ENCODE measurements around the gene FARS2.
A peak's percentile ranks its signal among the peaks of the same experiment; 100 is the strongest.

FARS2 gene

DNA sequence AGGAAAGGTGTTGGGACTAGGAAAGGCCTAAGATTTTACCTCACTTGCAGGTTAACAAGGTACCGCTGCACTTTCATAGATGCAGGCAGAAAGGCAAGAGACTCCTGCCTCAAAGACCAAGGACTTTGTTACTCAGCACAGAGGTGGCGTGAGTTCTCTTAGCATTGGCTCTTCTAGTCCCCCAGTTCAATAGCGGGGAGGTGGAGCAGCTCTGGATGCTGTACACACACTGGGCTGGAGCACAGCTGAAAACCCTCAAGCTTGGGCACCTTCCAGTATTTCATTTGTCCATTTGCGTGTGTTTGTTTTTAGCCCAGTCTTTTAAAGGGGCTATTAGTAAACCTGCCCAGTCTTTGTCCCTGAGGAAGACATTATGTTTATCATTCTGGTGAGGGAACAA lies 345.2 kb downstream of the FARS2 start:
- Mint-ChIP-seq H3K27me3 (ENCODE audit: low read depth, poor library complexity) (no peaks in the 10 kb centered on the region), H3K4me1 (peaks cover 60% of the 10 kb centered on the region), H3K9me3 (peaks cover 7% of the 10 kb centered on the region), H3K36me3 (ENCODE audit: low read depth) (peaks cover 11% of the 10 kb centered on the region), H3K4me3 (no peak overlapping the region), H3K27ac (peak overlapping the region; percentile 89)
- TF ChIP-seq, protein P1, sequence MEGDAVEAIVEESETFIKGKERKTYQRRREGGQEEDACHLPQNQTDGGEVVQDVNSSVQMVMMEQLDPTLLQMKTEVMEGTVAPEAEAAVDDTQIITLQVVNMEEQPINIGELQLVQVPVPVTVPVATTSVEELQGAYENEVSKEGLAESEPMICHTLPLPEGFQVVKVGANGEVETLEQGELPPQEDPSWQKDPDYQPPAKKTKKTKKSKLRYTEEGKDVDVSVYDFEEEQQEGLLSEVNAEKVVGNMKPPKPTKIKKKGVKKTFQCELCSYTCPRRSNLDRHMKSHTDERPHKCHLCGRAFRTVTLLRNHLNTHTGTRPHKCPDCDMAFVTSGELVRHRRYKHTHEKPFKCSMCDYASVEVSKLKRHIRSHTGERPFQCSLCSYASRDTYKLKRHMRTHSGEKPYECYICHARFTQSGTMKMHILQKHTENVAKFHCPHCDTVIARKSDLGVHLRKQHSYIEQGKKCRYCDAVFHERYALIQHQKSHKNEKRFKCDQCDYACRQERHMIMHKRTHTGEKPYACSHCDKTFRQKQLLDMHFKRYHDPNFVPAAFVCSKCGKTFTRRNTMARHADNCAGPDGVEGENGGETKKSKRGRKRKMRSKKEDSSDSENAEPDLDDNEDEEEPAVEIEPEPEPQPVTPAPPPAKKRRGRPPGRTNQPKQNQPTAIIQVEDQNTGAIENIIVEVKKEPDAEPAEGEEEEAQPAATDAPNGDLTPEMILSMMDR (IDR thresholded peaks at IDR 0.05) = no peak
- DNase-seq = no peak

DNA sequence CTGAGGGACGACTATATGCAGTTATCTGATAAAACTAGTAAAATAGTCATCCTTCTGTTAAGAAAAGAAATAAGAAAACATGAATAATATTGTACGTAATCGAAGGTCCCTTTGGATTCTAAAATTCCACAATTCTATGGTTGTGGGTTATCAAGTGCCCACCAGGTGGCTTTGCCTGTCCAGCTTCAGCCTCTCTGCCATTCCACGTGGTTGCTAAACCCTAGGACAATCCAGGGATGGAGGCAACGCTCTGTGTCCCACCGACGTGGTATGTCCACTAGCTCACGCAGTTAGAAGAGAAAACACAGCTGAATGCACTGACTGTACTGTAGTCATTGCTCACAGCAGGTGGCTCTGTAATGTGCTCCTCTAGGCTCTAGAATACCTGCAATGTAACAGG lies 349.3 kb downstream of the FARS2 start:
- Mint-ChIP-seq H3K27ac (peak overlapping the region; percentile 26), H3K4me1 (peaks cover 57% of the 10 kb centered on the region), H3K4me3 (no peak overlapping the region), H3K9me3 (peaks cover 27% of the 10 kb centered on the region), H3K27me3 (ENCODE audit: low read depth, poor library complexity) (peaks cover 7% of the 10 kb centered on the region), H3K36me3 (ENCODE audit: low read depth) (peaks cover 35% of the 10 kb centered on the region)
- no peak for DNase-seq
- TF ChIP-seq, protein P1 (IDR thresholded peaks at IDR 0.05) = no peak

DNA sequence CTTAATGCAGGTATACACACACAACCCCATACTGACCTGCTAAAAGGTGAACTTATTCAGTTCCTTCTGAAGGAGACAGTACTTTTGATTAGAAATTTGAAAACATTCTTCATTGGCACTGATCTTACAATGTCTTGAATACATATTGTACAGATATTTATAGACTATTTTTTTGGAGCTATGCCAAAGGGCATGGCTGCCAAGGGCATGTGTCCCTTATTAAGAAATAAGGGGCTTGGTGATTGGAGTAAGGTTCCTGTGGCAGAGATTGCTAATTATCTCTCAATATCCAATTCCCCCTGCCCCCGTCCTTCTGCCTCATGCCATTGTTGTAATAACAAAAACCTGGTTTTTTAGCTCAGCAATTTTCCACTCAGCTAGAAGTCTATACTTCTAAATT lies 355.9 kb downstream of the FARS2 start:
- TF ChIP-seq, protein P1 (IDR thresholded peaks at IDR 0.05) = no peak
- Mint-ChIP-seq H3K36me3 (ENCODE audit: low read depth) (peaks cover 57% of the 10 kb centered on the region), H3K4me3 (no peak overlapping the region), H3K27ac (no peak overlapping the region), H3K4me1 (peaks cover 15% of the 10 kb centered on the region), H3K9me3 (peaks cover 25% of the 10 kb centered on the region), H3K27me3 (ENCODE audit: low read depth, poor library complexity) (peaks cover 8% of the 10 kb centered on the region)
- DNase-seq = no peak

DNA sequence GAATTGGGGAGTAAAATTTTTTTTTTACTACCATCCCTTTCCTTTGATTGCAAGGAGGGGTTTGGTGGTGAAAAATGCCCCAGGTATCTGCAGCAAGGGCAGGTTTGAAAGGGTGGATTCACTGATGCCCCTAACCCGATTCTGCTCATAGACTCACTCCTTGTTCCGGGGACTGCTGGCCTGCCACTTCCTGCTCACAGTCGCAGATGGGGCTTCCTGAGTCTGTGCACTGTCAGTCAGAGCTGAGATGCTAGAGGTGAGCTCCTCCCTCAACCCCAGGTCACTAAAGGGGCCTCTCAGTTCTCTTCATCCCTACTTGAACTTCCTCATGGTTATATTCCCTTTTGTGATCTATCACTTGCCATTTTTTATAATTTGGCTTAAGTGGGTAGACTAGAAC lies 357.9 kb downstream of the FARS2 start:
- H3K9me3 Mint-ChIP-seq = peaks cover 18% of the 10 kb centered on the region
- H3K36me3 Mint-ChIP-seq (ENCODE audit: low read depth) = peaks cover 53% of the 10 kb centered on the region
- TF ChIP-seq, protein P1 (IDR thresholded peaks at IDR 0.05) = no peak
- no peak overlapping the region for H3K4me3 Mint-ChIP-seq
- no peak for DNase-seq
- peaks cover 8% of the 10 kb centered on the region for H3K27me3 Mint-ChIP-seq (ENCODE audit: low read depth, poor library complexity)
- H3K27ac Mint-ChIP-seq = no peak overlapping the region
- peaks cover 7% of the 10 kb centered on the region for H3K4me1 Mint-ChIP-seq

DNA sequence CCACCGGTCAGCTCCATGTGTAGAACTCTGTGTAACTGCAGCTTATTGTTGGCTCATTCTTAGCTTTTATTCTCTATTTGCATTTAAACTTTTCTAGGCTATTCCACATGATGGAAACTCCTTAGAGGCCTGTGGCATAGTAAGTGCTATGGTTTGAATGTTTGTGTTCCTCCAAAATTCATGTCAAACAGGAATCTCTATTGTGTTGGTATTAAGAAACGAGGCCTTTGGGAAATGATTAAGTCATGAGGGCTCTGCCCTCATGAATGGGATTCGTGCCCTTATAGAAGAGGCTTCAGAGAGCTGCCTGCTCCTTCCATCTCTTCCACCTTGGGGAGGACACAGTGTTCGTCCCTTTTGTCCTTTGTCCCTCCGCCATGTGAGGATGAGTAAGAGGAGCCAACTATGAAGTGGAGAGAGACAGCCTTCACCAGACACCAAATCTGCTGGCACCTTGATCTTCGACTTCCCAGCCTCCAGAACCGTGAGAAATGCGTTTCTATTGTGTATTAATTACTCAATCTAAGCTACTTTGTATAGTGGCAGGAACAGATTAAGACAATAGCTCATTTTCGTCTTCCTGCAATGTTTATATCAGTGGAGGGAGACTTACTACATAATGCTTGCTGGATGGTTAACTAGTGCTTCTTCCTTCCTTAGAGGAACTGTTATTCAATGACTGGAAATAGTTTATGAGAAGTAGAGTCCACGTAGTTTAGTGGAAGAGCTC lies 361.1 kb downstream of the FARS2 start:
- peaks cover 15% of the 10 kb centered on the region for H3K4me1 Mint-ChIP-seq
- no peak for DNase-seq
- TF ChIP-seq, protein P1 (IDR thresholded peaks at IDR 0.05) = no peak

DNA sequence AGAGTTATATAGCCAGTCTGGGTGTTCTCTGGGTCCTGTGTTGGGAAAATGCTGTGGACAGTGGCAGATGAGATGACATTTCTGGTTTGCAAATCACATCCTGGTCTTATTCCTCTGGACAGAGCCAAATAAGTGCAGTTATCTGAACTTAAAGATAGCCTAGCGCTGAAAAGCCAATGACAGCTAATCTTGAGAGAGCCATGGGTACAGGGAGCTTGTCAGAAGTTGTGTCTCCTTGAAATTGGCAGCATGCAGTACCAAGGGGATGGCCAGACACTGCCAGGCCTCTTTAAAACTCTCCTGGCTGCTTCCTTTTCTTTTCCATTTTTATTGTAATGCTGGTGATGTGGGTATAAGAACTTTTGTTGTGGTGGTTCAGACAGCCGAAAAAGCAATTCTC lies 362.5 kb downstream of the FARS2 start:
- H3K9me3 Mint-ChIP-seq = no peaks in the 10 kb centered on the region
- no peak for DNase-seq
- TF ChIP-seq, protein P1 (IDR thresholded peaks at IDR 0.05) = no peak
- H3K4me1 Mint-ChIP-seq = peaks cover 21% of the 10 kb centered on the region
- H3K36me3 Mint-ChIP-seq (ENCODE audit: low read depth) = peaks cover 27% of the 10 kb centered on the region
- no peaks in the 10 kb centered on the region for H3K27me3 Mint-ChIP-seq (ENCODE audit: low read depth, poor library complexity)
- H3K27ac Mint-ChIP-seq = no peak overlapping the region
- no peak overlapping the region for H3K4me3 Mint-ChIP-seq

More for the DNA sequence above, 361.1 kb downstream of the FARS2 start:
- Mint-ChIP-seq H3K27me3 (ENCODE audit: low read depth, poor library complexity) (no peaks in the 10 kb centered on the region), H3K9me3 (no peaks in the 10 kb centered on the region), H3K4me3 (no peak overlapping the region), H3K36me3 (ENCODE audit: low read depth) (peaks cover 28% of the 10 kb centered on the region), H3K27ac (no peak overlapping the region)
